ENCODE data around the gene IRAK3.

DNA sequence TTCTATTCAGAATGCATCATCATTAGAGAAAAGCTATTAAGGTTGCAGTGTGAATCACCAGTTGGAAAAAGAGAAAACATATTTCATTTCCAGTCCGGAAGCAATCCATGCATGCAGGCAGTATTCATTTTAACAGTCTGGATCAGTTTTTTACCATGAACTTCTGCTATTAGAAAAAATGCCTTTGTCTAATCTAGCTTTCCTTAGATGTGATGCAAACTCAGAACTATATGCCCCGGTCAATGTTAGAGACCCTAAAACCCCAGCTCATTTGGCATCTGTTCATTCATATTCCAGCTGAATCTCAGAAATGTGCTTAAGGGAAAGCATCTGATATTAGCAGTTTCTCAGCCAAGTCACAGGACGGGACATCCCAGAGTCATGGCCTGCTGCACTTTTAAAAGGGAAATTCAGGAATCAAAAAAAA lies 8.5 kb downstream of the IRAK3 start:
- TF ChIP-seq EP300 (IDR thresholded peaks at IDR 0.05) (no peak), POLR2A (IDR thresholded peaks at IDR 0.05) (no peak)

Measured in gastroesophageal sphincter (tissue), 2 donors.